Ovary (tissue), 9 donors: ENCODE results near the gene CLDN2. TPM values are rescaled to one million over a fixed set of nuclear protein-coding genes. Genes with fewer than 3 reads are reported as not detected.

Experiments
- DNase-seq, 5 donors: peaks; one replicate each; pipeline ENCODE4 v3.0.0-alpha.2; 2019 to 2020
- H3K27ac ChIP-seq, 2 donors: fragments of 200-600 bp; one replicate each; pipeline versions ENCODE4 v1.5.1 to v1.8.0; 2019 to 2022
- H3K27me3 ChIP-seq: fragments of 200-600 bp; one replicate; pipeline ENCODE4 v1.8.0; 2022
- H3K36me3 ChIP-seq: fragments of 200-600 bp; sonication (generic); one replicate; pipeline ENCODE4 v1.5.1; 2019
- H3K4me1 ChIP-seq: one replicate; pipeline ENCODE4 v1.8.1; 2013; ENCODE audit warnings: mild to moderate bottlenecking, moderate library complexity; ENCODE audit not compliant: insufficient read depth
- H3K4me3 ChIP-seq: fragments of 200-600 bp; sonication (generic); one replicate; pipeline ENCODE4 v1.5.1; 2017
- H3K9me3 ChIP-seq, 2 donors: fragments of 200-600 bp in 1 of 2; sonication (generic) in 1 of 2; one replicate each; pipeline versions ENCODE4 v1.5.1 to v1.8.1; 2013 to 2019; ENCODE audit warnings: mild to moderate bottlenecking in 1 of 2, moderate library complexity in 1 of 2
- EP300 ChIP-seq: sonication (generic); formaldehyde crosslinking; IDR thresholded peaks from one replicate; pipeline ENCODE4 v1.6.1; 2017; ENCODE audit warnings: antibody characterized with exemption
- POLR2A ChIP-seq: fragments of 450-650 bp; IDR thresholded peaks from one replicate; pipeline ENCODE4 v1.6.1; 2017; ENCODE audit warnings: antibody characterized with exemption, mild to moderate bottlenecking, moderate library complexity
- WGBS, 3 donors: extraction: QIAGEN DNeasy Blood & Tissue Kit in 1 of 3; methylation state at CpG; one replicate each; pipeline versions ENCODE4 v1.1.5 to v1.1.7; 2013 to 2017; 5-methylcytosine and 5-hydroxymethylcytosine counted together
- intact Hi-C, 4 donors: fragments of 100-400 bp; cut with DNase I; formaldehyde crosslinking; loops; one replicate each; pipeline versions ENCODE4 v1.11.0 to v1.15.1; 2022 to 2023
- polyA plus RNA-seq, 2 donors: library from polyadenylated mRNA; stranded (reverse); fragments of 200-250 nt in 1 of 2; fragments of 350-450 nt in 1 of 2; fragmentation: Illumina TruSeq in 1 of 2; extraction: RNeasy Lipid Tissue Mini Kit (QIAGEN cat#74804) in 1 of 2; gene quantifications; one replicate each; pipeline ENCODE4 v1.2.3, GENCODE V29; 2013 to 2014
- total RNA-seq, 7 donors: library from RNA; depleted of rRNA in 2 of 7; stranded (reverse); fragments of >200 nt in 2 of 7; fragmentation: NEBNext Ultra II Directional in 3 of 7; extraction: Animal tissue kit (Norgen Biotek cat#: 25700) in 3 of 7; gene quantifications; one replicate each; pipeline versions ENCODE4 v1.1.0 to v1.2.4, GENCODE V29; 2016 to 2023
- TF ChIP-seq, protein P1 (sequence below), 3 donors: fragments of 450-650 bp in 2 of 3; fragments of 200-600 bp in 1 of 3; IDR thresholded peaks; one replicate each; pipeline versions ENCODE4 v1.5.1 to v1.8.0; 2016 to 2022; ENCODE audit warnings: antibody characterized with exemption in 3 of 3, mild to moderate bottlenecking in 1 of 3
- donor health status: DM: no; HTN: no; CAD: no; lungs with moderate emphysema.
- donor health status: DM: no; HTN: no; CAD: no.
- donor health status: Bipolar disorder and iron deficiency.
- donor health status: DM: yes; HTN: yes; CAD: no.
- donor health status: DM: no; HTN: no; CAD: no.
- donor health status: DM: yes; HTN: yes; CAD: no.

Gene CLDN2
- total and polyA plus RNA-seq, 9 donors = 0.10 to 0.70 (median 0.47) TPM; not detected in 5

DNA sequence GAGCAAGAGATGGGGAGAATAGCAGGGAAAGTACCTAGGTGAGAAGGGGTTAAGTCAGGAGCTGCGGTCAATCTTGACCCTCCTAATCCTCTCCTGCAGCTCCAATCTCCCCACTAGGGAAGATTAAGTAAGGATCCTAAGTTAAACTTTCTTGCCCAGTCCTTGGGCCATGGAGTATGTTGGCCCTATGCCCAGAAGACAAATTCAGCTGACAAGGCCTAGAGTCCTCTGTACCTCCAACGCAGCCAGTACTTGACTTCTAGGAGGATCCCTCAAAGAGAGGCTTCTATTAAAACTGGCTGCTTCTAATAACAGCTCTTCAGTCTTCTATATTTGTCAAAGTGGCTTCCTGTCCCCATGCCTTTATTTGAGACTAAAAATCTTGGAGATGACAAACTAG lies 1.4 kb downstream of the CLDN2 start:
- WGBS, 3 donors = 46 to 70% (median 59%) methylated on average over 2 of the region's 2 CpGs
- intact Hi-C loops = no loop called here

GRCh38 chrX:106927023-106927422 lies 6.8 kb downstream of the CLDN2 start:
- no peak for DNase-seq
- Histone ChIP-seq H3K4me1 (no peaks in the 10 kb centered on the region), H3K36me3 (no peaks in the 10 kb centered on the region), H3K27me3 (no peaks in the 10 kb centered on the region), H3K27ac (no peak overlapping the region), H3K9me3 (no peaks in the 10 kb centered on the region), H3K4me3 (no peak overlapping the region)
- intact Hi-C loops = no loop called here
- TF ChIP-seq, protein P1, sequence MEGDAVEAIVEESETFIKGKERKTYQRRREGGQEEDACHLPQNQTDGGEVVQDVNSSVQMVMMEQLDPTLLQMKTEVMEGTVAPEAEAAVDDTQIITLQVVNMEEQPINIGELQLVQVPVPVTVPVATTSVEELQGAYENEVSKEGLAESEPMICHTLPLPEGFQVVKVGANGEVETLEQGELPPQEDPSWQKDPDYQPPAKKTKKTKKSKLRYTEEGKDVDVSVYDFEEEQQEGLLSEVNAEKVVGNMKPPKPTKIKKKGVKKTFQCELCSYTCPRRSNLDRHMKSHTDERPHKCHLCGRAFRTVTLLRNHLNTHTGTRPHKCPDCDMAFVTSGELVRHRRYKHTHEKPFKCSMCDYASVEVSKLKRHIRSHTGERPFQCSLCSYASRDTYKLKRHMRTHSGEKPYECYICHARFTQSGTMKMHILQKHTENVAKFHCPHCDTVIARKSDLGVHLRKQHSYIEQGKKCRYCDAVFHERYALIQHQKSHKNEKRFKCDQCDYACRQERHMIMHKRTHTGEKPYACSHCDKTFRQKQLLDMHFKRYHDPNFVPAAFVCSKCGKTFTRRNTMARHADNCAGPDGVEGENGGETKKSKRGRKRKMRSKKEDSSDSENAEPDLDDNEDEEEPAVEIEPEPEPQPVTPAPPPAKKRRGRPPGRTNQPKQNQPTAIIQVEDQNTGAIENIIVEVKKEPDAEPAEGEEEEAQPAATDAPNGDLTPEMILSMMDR (IDR thresholded peaks at IDR 0.05) = no peak
- TF ChIP-seq POLR2A = no peak
- TF ChIP-seq EP300 = no peak
- WGBS, 3 donors = 68 to 91% (median 68%) methylated on average over 3 of the region's 3 CpGs

More for the DNA sequence above, 1.4 kb downstream of the CLDN2 start:
- H3K4me1 ChIP-seq = no peaks in the 10 kb centered on the region
- H3K4me3 ChIP-seq = no peak overlapping the region
- H3K27ac ChIP-seq = no peak overlapping the region
- no peaks in the 10 kb centered on the region for H3K9me3 ChIP-seq
- TF ChIP-seq POLR2A (no peak), EP300 (no peak)
- TF ChIP-seq, protein P1 (IDR thresholded peaks at IDR 0.05) = no peak
- no peaks in the 10 kb centered on the region for H3K27me3 ChIP-seq
- DNase-seq = no peak
- H3K36me3 ChIP-seq = no peaks in the 10 kb centered on the region

GRCh38 chrX:106927700-106928099 lies 7.5 kb downstream of the CLDN2 start:
- Histone ChIP-seq H3K36me3 (no peaks in the 10 kb centered on the region), H3K9me3 (no peaks in the 10 kb centered on the region), H3K27me3 (no peaks in the 10 kb centered on the region), H3K4me3 (no peak overlapping the region), H3K27ac (no peak overlapping the region), H3K4me1 (no peaks in the 10 kb centered on the region)
- TF ChIP-seq, protein P1 (IDR thresholded peaks at IDR 0.05) = no peak
- no peak for TF ChIP-seq EP300
- TF ChIP-seq POLR2A = no peak
- DNase-seq = no peak
- intact Hi-C loops = no loop called here
- WGBS, 3 donors = 51 to 67% (median 60%) methylated on average over 5 of the region's 5 CpGs

DNA sequence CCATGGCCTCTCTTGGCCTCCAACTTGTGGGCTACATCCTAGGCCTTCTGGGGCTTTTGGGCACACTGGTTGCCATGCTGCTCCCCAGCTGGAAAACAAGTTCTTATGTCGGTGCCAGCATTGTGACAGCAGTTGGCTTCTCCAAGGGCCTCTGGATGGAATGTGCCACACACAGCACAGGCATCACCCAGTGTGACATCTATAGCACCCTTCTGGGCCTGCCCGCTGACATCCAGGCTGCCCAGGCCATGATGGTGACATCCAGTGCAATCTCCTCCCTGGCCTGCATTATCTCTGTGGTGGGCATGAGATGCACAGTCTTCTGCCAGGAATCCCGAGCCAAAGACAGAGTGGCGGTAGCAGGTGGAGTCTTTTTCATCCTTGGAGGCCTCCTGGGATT lies 8.0 kb downstream of the CLDN2 start:
- H3K4me1 ChIP-seq = no peaks in the 10 kb centered on the region

More for the DNA sequence above, 8.0 kb downstream of the CLDN2 start:
- 73 to 91% (median 75%) methylated on average over 3 to 4 of the region's 4 CpGs for WGBS, 3 donors
- no peak for DNase-seq
- Histone ChIP-seq H3K27me3 (no peaks in the 10 kb centered on the region), H3K27ac (no peak overlapping the region), H3K36me3 (no peaks in the 10 kb centered on the region), H3K9me3 (no peaks in the 10 kb centered on the region), H3K4me3 (no peak overlapping the region)
- intact Hi-C loops = no loop called here
- TF ChIP-seq, protein P1 (IDR thresholded peaks at IDR 0.05) = no peak
- TF ChIP-seq EP300 (no peak), POLR2A (no peak)
